Measurements from ENCODE around the gene NAV3.

Gene NAV3

DNA sequence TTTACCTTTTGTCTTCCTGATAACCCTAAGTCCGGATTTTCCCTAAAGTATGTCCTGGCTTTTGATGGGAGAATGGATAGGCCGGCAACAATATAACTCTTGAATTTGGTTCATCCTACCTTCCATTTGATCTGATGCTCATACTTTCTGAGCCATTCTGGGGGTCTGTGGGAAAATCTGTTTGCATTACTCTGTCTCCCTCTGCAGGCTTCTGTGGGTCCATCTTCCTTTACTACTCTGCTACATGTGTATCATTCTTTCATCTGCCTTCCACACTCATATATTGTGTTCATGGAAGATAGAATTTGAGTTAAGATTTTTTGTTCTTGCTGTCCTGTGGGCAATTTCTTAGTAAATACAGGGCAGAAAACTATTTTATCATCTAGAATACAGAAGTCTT lies 101.5 kb downstream of the NAV3 start:
- Mint-ChIP-seq H3K9me3 (peaks cover 4% of the 10 kb centered on the region), H3K36me3 (ENCODE audit: low read depth) (no peaks in the 10 kb centered on the region), H3K27me3 (no peaks in the 10 kb centered on the region), H3K4me3 (no peak overlapping the region), H3K4me1 (ENCODE audit: low read depth) (no peaks in the 10 kb centered on the region), H3K27ac (no peak overlapping the region)

DNA sequence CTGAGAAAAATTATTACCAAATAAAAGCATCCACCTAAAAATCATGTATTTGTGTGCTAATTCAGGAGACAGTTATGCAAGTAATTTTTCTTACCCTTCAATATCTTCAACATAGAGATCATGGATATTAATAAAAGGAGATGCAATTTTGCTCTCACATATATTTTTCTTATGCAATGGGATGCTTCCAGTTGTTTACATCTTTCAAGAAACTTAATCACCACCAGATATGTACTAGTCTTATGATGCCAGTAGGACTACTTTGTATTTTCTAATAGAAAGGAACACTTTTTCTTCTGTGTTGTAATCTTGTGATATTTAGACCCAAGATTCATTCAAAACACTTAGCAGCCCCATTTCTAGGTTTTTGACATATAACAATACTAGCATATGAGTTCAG lies 107.6 kb downstream of the NAV3 start:
- Mint-ChIP-seq H3K27me3 (no peaks in the 10 kb centered on the region), H3K4me3 (no peak overlapping the region), H3K27ac (no peak overlapping the region), H3K9me3 (no peaks in the 10 kb centered on the region), H3K4me1 (ENCODE audit: low read depth) (no peaks in the 10 kb centered on the region), H3K36me3 (ENCODE audit: low read depth) (no peaks in the 10 kb centered on the region)

GRCh38 chr12:77940011-77940423 lies 109.3 kb downstream of the NAV3 start:
- Mint-ChIP-seq H3K4me3 (no peak overlapping the region), H3K4me1 (ENCODE audit: low read depth) (no peaks in the 10 kb centered on the region), H3K27ac (no peak overlapping the region), H3K27me3 (no peaks in the 10 kb centered on the region), H3K9me3 (peaks cover 2% of the 10 kb centered on the region), H3K36me3 (ENCODE audit: low read depth) (no peaks in the 10 kb centered on the region)

DNA sequence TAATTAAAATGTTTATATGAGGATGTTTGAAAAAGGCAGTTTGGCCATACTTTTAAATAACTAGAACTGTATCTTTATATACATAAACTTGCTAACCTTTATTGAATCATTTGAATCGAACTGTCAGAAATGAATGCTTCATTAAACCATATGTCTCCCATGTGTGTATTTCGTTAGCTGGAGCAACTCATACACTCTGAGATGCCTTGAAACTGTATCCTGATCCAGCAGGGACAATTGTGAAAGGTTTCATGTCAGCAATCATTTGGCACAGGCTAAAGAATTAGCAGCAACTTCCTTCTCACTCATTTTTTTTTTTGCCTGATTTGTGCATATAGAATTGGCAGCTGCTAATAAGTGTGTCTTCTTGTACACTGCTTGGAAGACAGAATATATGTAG lies 109.9 kb downstream of the NAV3 start:
- Mint-ChIP-seq H3K27ac (no peak overlapping the region), H3K9me3 (peaks cover 4% of the 10 kb centered on the region), H3K4me3 (no peak overlapping the region), H3K4me1 (ENCODE audit: low read depth) (no peaks in the 10 kb centered on the region), H3K36me3 (ENCODE audit: low read depth) (no peaks in the 10 kb centered on the region), H3K27me3 (no peaks in the 10 kb centered on the region)

- no peaks in the 10 kb centered on the region for H3K4me1 Mint-ChIP-seq (ENCODE audit: low read depth)
- no peak overlapping the region for H3K27ac Mint-ChIP-seq
- no peaks in the 10 kb centered on the region for H3K36me3 Mint-ChIP-seq (ENCODE audit: low read depth)
- no peak overlapping the region for H3K4me3 Mint-ChIP-seq
- H3K9me3 Mint-ChIP-seq: peaks cover 4% of the 10 kb centered on the region
- no peaks in the 10 kb centered on the region for H3K27me3 Mint-ChIP-seq
These were observed 110.7 kb downstream of the NAV3 start for GRCh38 chr12:77941401-77941800.

DNA sequence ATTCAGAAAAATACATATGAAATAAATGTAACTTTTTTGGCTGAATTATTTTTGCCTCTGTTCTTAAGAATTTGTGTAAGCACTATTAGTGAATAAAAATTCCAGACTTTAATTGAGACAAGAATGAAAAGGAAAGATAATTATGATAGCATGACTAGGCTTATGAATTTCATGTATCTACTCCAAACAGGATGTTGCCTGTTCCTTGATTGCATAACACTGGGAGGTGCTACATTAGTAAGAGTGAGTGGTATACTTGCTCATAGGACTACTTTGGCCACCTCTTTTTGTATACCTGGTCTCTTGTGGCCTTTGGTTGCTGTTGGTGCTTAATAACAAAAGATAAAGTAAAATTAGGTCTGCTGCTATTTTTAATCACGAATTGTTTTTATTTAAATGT lies 112.8 kb downstream of the NAV3 start:
- H3K9me3 Mint-ChIP-seq: peaks cover 4% of the 10 kb centered on the region
- H3K4me1 Mint-ChIP-seq (ENCODE audit: low read depth): no peaks in the 10 kb centered on the region
- H3K27ac Mint-ChIP-seq: no peak overlapping the region
- H3K27me3 Mint-ChIP-seq: no peaks in the 10 kb centered on the region
- H3K4me3 Mint-ChIP-seq: no peak overlapping the region
- no peaks in the 10 kb centered on the region for H3K36me3 Mint-ChIP-seq (ENCODE audit: low read depth)

GRCh38 chr12:77946541-77947061 lies 115.9 kb downstream of the NAV3 start:
- Mint-ChIP-seq H3K9me3 (peaks cover 4% of the 10 kb centered on the region), H3K27me3 (no peaks in the 10 kb centered on the region), H3K4me3 (no peak overlapping the region), H3K36me3 (ENCODE audit: low read depth) (no peaks in the 10 kb centered on the region), H3K27ac (no peak overlapping the region), H3K4me1 (ENCODE audit: low read depth) (no peaks in the 10 kb centered on the region)

GRCh38 chr12:77947330-77947729 lies 116.6 kb downstream of the NAV3 start:
- no peaks in the 10 kb centered on the region for H3K4me1 Mint-ChIP-seq (ENCODE audit: low read depth)

GRCh38 chr12:77947746-77948145 lies 117.1 kb downstream of the NAV3 start:
- H3K9me3 Mint-ChIP-seq: peaks cover 4% of the 10 kb centered on the region
- H3K4me1 Mint-ChIP-seq (ENCODE audit: low read depth): no peaks in the 10 kb centered on the region
- H3K27ac Mint-ChIP-seq: no peak overlapping the region
- no peak overlapping the region for H3K4me3 Mint-ChIP-seq
- no peaks in the 10 kb centered on the region for H3K36me3 Mint-ChIP-seq (ENCODE audit: low read depth)
- H3K27me3 Mint-ChIP-seq: no peaks in the 10 kb centered on the region

More at GRCh38 chr12:77947330-77947729, 116.6 kb downstream of the NAV3 start:
- no peak overlapping the region for H3K27ac Mint-ChIP-seq
- no peak overlapping the region for H3K4me3 Mint-ChIP-seq
- H3K27me3 Mint-ChIP-seq: no peaks in the 10 kb centered on the region
- H3K9me3 Mint-ChIP-seq: peaks cover 4% of the 10 kb centered on the region
- no peaks in the 10 kb centered on the region for H3K36me3 Mint-ChIP-seq (ENCODE audit: low read depth)

DNA sequence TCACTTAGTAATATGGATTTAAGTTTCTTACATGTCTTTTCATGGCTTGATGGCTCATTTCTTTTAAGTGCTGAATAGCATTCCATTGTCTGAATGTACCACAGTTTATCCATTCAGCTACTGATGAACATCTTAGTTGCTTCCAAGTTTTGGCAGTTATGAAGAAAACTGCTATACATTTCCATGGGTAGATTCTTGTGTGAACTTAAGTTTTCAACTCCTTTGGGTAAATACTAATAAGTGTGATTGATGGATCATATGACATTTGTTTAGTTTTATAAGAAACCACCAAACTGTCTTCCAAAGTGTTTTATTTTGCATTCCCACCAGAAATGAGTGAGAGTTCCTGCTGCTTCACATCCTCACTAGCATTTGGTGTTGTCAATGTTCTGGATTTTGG lies 119.2 kb downstream of the NAV3 start:
- no peaks in the 10 kb centered on the region for H3K4me1 Mint-ChIP-seq (ENCODE audit: low read depth)
- H3K4me3 Mint-ChIP-seq: no peak overlapping the region
- H3K27ac Mint-ChIP-seq: no peak overlapping the region
- H3K36me3 Mint-ChIP-seq (ENCODE audit: low read depth): no peaks in the 10 kb centered on the region
- H3K27me3 Mint-ChIP-seq: no peaks in the 10 kb centered on the region
- peaks cover 3% of the 10 kb centered on the region for H3K9me3 Mint-ChIP-seq

DNA sequence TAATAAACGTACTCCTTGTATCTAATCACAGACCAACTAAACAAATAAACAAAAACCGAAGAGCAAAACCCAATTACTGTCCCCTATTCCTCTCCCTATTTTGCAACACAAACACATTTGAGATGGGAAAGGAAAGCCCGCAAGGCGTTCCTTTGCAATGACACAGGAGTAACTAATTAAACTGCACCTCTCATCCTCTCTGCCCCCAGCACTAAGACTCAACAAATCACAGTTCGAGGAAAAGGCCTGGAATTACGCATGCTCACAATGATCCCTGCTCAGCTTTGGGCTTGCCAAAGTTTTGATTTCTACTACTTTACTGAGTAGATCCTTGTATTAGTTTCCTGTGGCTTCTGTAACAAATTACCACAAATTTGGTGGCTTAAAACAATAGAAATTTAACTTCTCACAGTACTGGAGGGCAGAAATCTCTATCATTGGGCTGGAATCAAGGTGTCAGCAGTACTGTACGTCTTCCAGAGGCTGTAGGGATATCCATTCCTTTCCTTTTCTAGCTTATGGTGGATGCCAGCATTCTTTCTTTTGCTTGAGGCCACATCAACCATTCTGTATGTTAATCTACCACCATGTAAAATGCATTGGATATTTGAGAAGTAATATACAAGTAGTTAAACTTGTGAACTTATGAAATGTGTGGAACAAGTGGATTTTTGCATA lies 123.0 kb downstream of the NAV3 start:
- Mint-ChIP-seq H3K27me3 (no peaks in the 10 kb centered on the region), H3K4me1 (ENCODE audit: low read depth) (no peaks in the 10 kb centered on the region), H3K27ac (no peak overlapping the region), H3K9me3 (no peaks in the 10 kb centered on the region), H3K36me3 (ENCODE audit: low read depth) (no peaks in the 10 kb centered on the region), H3K4me3 (no peak overlapping the region)

GRCh38 chr12:77954206-77954555 lies 123.5 kb downstream of the NAV3 start:
- H3K36me3 Mint-ChIP-seq (ENCODE audit: low read depth): no peaks in the 10 kb centered on the region
- no peaks in the 10 kb centered on the region for H3K27me3 Mint-ChIP-seq
- H3K27ac Mint-ChIP-seq: no peak overlapping the region
- H3K4me1 Mint-ChIP-seq (ENCODE audit: low read depth): no peaks in the 10 kb centered on the region
- H3K9me3 Mint-ChIP-seq: no peaks in the 10 kb centered on the region
- H3K4me3 Mint-ChIP-seq: no peak overlapping the region

GRCh38 chr12:77957062-77957461 lies 126.4 kb downstream of the NAV3 start:
- peaks cover 2% of the 10 kb centered on the region for H3K9me3 Mint-ChIP-seq
- no peak overlapping the region for H3K4me3 Mint-ChIP-seq
- H3K36me3 Mint-ChIP-seq (ENCODE audit: low read depth): no peaks in the 10 kb centered on the region
- no peaks in the 10 kb centered on the region for H3K4me1 Mint-ChIP-seq (ENCODE audit: low read depth)
- no peaks in the 10 kb centered on the region for H3K27me3 Mint-ChIP-seq
- H3K27ac Mint-ChIP-seq: no peak overlapping the region

GRCh38 chr12:77963576-77964178 lies 133.0 kb downstream of the NAV3 start:
- H3K36me3 Mint-ChIP-seq (ENCODE audit: low read depth): no peaks in the 10 kb centered on the region
- H3K4me1 Mint-ChIP-seq (ENCODE audit: low read depth): no peaks in the 10 kb centered on the region
- H3K27ac Mint-ChIP-seq: no peak overlapping the region
- no peak overlapping the region for H3K4me3 Mint-ChIP-seq
- H3K27me3 Mint-ChIP-seq: no peaks in the 10 kb centered on the region
- H3K9me3 Mint-ChIP-seq: peaks cover 8% of the 10 kb centered on the region

GRCh38 chr12:77965790-77966189 lies 135.1 kb downstream of the NAV3 start:
- Mint-ChIP-seq H3K36me3 (ENCODE audit: low read depth) (no peaks in the 10 kb centered on the region), H3K27ac (no peak overlapping the region), H3K4me1 (ENCODE audit: low read depth) (no peaks in the 10 kb centered on the region), H3K9me3 (peaks cover 8% of the 10 kb centered on the region), H3K4me3 (no peak overlapping the region), H3K27me3 (no peaks in the 10 kb centered on the region)

GRCh38 chr12:77968021-77968420 lies 137.3 kb downstream of the NAV3 start:
- H3K9me3 Mint-ChIP-seq: no peaks in the 10 kb centered on the region
- H3K27me3 Mint-ChIP-seq: no peaks in the 10 kb centered on the region
- no peak overlapping the region for H3K27ac Mint-ChIP-seq
- no peak overlapping the region for H3K4me3 Mint-ChIP-seq
- H3K36me3 Mint-ChIP-seq (ENCODE audit: low read depth): no peaks in the 10 kb centered on the region
- H3K4me1 Mint-ChIP-seq (ENCODE audit: low read depth): no peaks in the 10 kb centered on the region

Measured in stimulated activated naive CD8-positive, alpha-beta T cell treated with anti-CD3 and anti-CD28 coated beads, Interleukin-15, Interleukin-2, amounts not matched to agents 100 ng/mL and 50 ng/mL, for 24 hours (primary cell).